Left ventricle myocardium inferior (tissue), 1 donor: Measurements from ENCODE around the gene CYGB. TPM values are rescaled to one million over a fixed set of nuclear protein-coding genes. Genes with fewer than 3 reads are reported as not detected.

Experiments used
- DNase-seq: peaks from one replicate; pipeline ENCODE4 v3.0.0-alpha.2; 2020
- H3K27ac ChIP-seq: fragments of 200-600 bp; replicated peaks from 2 replicates; pipeline ENCODE4 v1.8.0; 2021
- H3K27me3 ChIP-seq: fragments of 200-600 bp; 2 replicates; pipeline ENCODE4 v1.8.0; 2021; ENCODE audit warnings: low read depth
- H3K36me3 ChIP-seq: fragments of 200-600 bp; 2 replicates; pipeline ENCODE4 v1.8.0; 2021
- H3K4me1 ChIP-seq: fragments of 200-600 bp; 2 replicates; pipeline ENCODE4 v1.8.0; 2021
- H3K4me3 ChIP-seq: fragments of 200-600 bp; 2 replicates; pipeline ENCODE4 v1.8.0; 2021; ENCODE audit warnings: mild to moderate bottlenecking, moderate library complexity
- H3K9me3 ChIP-seq: fragments of 200-600 bp; replicated peaks from 2 replicates; pipeline ENCODE4 v1.8.0; 2021
- intact Hi-C: fragments of 100-400 bp; cut with micrococcal nuclease; formaldehyde crosslinking; loops from one replicate; pipeline ENCODE4 v1.11.0; 2022
- total RNA-seq: library from RNA; stranded (reverse); fragmentation: NEBNext Ultra II Directional; extraction: Animal tissue kit (Norgen Biotek cat#: 25700); gene quantifications from one replicate; pipeline ENCODE4 v1.2.1, GENCODE V29; 2021
- TF ChIP-seq, protein P1 (sequence below): fragments of 200-600 bp; IDR thresholded peaks from 2 replicates; pipeline ENCODE4 v1.8.0; 2021; ENCODE audit warnings: antibody characterized with exemption, mild to moderate bottlenecking, borderline replicate concordance
- donor health status: DM: no; HTN: yes; CAD: no; lungs with severe emphysema.

Gene CYGB
- total RNA-seq, 1 donor from 2014 or later = 24.1 TPM

DNA sequence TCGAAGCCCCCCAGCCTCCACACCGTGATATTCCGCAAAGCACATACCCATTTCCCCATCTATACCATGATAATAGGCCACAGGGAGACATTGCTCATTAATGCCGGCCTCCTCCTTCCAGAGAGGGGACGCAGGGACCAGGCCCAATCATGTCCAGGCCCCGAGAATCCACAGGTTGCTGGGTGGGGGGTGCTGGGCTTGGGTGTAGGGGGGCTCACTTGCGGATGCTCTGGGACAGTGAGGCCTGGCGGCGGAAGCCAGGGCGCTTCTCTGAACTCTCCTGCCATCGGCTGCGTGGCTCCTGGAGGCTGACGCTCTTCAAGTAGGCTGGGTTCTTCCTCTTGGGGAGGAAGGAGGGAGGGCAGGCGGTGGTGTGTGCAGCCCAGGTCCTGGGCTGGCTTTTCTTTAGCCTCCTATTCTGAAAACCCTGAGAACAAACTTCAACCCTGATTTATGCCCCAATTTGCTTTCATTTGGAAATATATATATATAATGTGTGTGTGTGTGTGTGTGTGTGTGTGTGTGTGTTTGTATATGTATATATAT, 57.9 kb downstream of the CYGB start:
- intact Hi-C loops = no loop called here
- H3K36me3 ChIP-seq = peaks cover 24% of the 10 kb centered on the region

DNA sequence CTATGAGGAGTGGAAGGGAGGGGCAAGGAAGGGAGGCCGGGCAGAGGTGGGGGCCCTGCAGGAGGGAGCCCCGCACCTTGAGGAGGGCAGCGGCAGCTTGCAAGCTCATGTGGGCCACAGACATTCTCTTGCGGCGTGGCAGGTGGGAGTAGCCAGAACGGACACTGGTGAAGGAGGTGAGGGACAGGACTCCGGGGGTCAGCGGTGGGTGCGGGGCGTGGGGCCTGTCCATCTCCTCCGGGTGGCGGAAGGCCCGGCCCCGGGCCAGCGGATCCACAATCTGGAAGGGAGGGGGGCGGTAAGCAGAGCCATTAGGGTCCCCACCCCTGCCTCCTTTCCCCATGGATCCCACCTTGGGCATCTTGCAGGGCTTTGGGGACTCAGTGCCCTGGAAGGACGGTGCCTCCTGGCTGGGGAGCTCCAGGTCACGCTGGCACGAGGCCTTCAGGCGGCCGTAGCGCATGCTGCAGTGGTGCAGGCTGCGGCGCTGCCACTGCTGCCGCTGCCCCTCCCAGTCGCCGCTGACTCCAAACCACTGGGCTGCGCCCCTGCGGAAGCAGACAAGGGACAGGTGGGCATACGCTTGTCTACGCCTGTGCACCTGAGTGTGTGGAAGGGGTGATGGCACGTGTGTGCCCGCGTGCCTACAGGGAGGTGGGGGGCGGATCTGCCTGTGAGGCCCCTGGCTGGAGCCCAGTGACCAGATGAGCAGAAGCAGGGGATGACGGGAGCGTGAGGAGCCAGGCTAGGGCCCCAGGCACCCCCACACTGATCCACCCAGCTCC, 58.6 kb downstream of the CYGB start:
- intact Hi-C loops = no loop called here
- peaks cover 31% of the 10 kb centered on the region for H3K36me3 ChIP-seq
- no peaks in the 10 kb centered on the region for H3K4me1 ChIP-seq
- H3K4me3 ChIP-seq = no peak overlapping the region
- DNase-seq = no peak
- TF ChIP-seq, protein P1, sequence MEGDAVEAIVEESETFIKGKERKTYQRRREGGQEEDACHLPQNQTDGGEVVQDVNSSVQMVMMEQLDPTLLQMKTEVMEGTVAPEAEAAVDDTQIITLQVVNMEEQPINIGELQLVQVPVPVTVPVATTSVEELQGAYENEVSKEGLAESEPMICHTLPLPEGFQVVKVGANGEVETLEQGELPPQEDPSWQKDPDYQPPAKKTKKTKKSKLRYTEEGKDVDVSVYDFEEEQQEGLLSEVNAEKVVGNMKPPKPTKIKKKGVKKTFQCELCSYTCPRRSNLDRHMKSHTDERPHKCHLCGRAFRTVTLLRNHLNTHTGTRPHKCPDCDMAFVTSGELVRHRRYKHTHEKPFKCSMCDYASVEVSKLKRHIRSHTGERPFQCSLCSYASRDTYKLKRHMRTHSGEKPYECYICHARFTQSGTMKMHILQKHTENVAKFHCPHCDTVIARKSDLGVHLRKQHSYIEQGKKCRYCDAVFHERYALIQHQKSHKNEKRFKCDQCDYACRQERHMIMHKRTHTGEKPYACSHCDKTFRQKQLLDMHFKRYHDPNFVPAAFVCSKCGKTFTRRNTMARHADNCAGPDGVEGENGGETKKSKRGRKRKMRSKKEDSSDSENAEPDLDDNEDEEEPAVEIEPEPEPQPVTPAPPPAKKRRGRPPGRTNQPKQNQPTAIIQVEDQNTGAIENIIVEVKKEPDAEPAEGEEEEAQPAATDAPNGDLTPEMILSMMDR = no peak
- H3K27ac ChIP-seq = no peak overlapping the region
- no peaks in the 10 kb centered on the region for H3K27me3 ChIP-seq
- H3K9me3 ChIP-seq = no peaks in the 10 kb centered on the region

More for the DNA sequence above, 57.9 kb downstream of the CYGB start:
- Histone ChIP-seq H3K9me3 (no peaks in the 10 kb centered on the region), H3K27me3 (no peaks in the 10 kb centered on the region), H3K4me1 (peaks cover 3% of the 10 kb centered on the region), H3K4me3 (no peak overlapping the region), H3K27ac (no peak overlapping the region)
- TF ChIP-seq, protein P1 = no peak
- no peak for DNase-seq

DNA sequence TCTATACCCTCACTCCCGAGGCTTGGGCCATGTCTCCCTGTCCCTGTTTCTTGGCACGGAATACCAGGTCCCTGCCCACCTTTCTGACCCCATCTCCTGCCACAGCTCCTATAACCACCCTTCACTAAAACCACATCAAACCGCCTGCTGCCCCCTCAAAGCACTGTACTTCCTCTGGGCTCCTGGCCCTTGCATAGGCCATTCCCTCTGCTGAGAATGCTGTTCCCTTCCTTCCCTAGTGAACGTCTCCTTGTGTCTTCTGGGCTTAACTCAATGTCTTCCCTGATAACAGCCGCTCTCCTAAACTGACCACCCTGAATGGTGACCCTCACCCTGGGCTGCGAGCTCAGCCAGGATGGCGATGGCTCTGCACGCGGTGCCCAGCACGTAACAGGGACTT, 59.4 kb downstream of the CYGB start:
- peaks cover 38% of the 10 kb centered on the region for H3K36me3 ChIP-seq

DNA sequence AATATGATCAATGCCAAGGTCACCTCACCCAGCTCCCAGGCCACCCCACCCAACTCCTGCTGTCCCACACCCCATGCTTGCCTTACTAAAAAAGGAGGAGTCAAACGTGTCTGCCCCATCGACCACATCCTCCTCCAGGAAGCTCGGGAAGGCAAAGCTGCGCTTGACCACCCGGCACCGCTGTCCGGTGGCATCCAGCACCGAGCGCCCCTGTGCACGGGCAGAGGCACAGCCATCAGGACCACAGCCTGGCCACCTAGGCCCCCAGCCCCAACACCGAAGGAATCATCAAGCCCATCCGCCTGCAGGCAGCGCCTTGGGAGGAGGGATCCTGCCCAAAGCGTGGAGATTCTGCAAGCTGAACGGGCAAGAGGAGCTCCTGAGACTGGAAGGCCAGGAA, 59.9 kb downstream of the CYGB start:
- Histone ChIP-seq H3K27me3 (no peaks in the 10 kb centered on the region), H3K36me3 (peaks cover 44% of the 10 kb centered on the region), H3K9me3 (no peaks in the 10 kb centered on the region), H3K4me1 (no peaks in the 10 kb centered on the region), H3K27ac (no peak overlapping the region), H3K4me3 (no peak overlapping the region)
- intact Hi-C loops = no loop called here
- no peak for DNase-seq
- TF ChIP-seq, protein P1 = no peak

More for the DNA sequence above, 59.4 kb downstream of the CYGB start:
- Histone ChIP-seq H3K9me3 (no peaks in the 10 kb centered on the region), H3K4me1 (no peaks in the 10 kb centered on the region), H3K27ac (no peak overlapping the region), H3K4me3 (no peak overlapping the region), H3K27me3 (no peaks in the 10 kb centered on the region)
- DNase-seq = no peak
- TF ChIP-seq, protein P1 = no peak
- intact Hi-C loops = no loop called here

Other genes starting within 250 kb of the CYGB start
- gene QRICH2, start 229.4 kb downstream of the CYGB start, total RNA-seq = 2.4 TPM
- gene PRPSAP1, start 183.8 kb downstream of the CYGB start, total RNA-seq = 30.7 TPM
- gene SPHK1, start 153.1 kb downstream of the CYGB start, total RNA-seq = 2.3 TPM
- gene UBE2O, start 84.6 kb downstream of the CYGB start, total RNA-seq = 35.7 TPM
- gene AANAT, start 70.1 kb downstream of the CYGB start, total RNA-seq = not detected
- gene RHBDF2, start 36.3 kb downstream of the CYGB start, total RNA-seq = 13.8 TPM
- 3.9 TPM for gene PRCD, start 2.3 kb upstream of the CYGB start, total RNA-seq
- gene ST6GALNAC2, start 48.2 kb upstream of the CYGB start, total RNA-seq = 4.3 TPM
- gene ST6GALNAC1, start 106.0 kb upstream of the CYGB start, total RNA-seq = 3.1 TPM
- 411 TPM for gene MXRA7, start 173.3 kb upstream of the CYGB start, total RNA-seq
- 65.2 TPM for gene JMJD6, start 188.9 kb upstream of the CYGB start, total RNA-seq
- 21.0 TPM for gene METTL23, start 189.1 kb upstream of the CYGB start, total RNA-seq
- 78.5 TPM for gene SRSF2, start 199.6 kb upstream of the CYGB start, total RNA-seq
- 21.4 TPM for gene MFSD11, start 200.4 kb upstream of the CYGB start, total RNA-seq